ENCODE data around the gene HPS1. TPM values are rescaled to one million over a fixed set of nuclear protein-coding genes. Genes with fewer than 3 reads are reported as not detected.

Gene HPS1
- total and polyA plus RNA-seq, 10 of the 15 experiments (the other 5 are each of a cell fraction or from before 2014, with no cell fraction given), result 27.1 to 138 (median 54.8) TPM

GRCh38 chr10:98367604-98368451 is 78.9 kb downstream of the HPS1 start:
- peaks cover 10% of the 10 kb centered on the region for H3K4me1 ChIP-seq (ENCODE audit: control insufficient read depth, insufficient read depth, low read length)
- no peak for ATAC-seq
- ChIA-PET RAD21 (ENCODE audit: unreplicated experiment) (no interaction called here), POLR2A (no interaction called here), SMC1A (ENCODE audit: uncharacterized antibody, unreplicated experiment) (no interaction called here), CTCF (no interaction called here)
- H3K4me3 ChIP-seq, result no peak overlapping the region
- FAIRE-seq, result no peak
- no peaks in the 10 kb centered on the region for H4K20me1 ChIP-seq (ENCODE audit: control insufficient read depth, insufficient read depth)
- H3K27me3 ChIP-seq (replicated peaks in 1 of 2; ENCODE audit: control insufficient read depth in 2 of 2, insufficient read depth in 2 of 2, low read length in 1 of 2), result no peaks in the 10 kb centered on the region
- H3K9ac ChIP-seq (ENCODE audit: control insufficient read depth, insufficient read depth, low read length), result no peak overlapping the region
- 69% methylated on average over 19 of the region's 19 CpGs for WGBS (ENCODE audit: insufficient coverage, insufficient replicate concordance, low lambda C conversion rate, missing lambda C conversion rate)
- no peaks in the 10 kb centered on the region for H3K9me3 ChIP-seq (replicated peaks; ENCODE audit: control insufficient read depth, insufficient read depth, low read length)
- DNase-seq (ENCODE audit: low read depth, low spot score), result no peak
- no peaks in the 10 kb centered on the region for H3K36me3 ChIP-seq (ENCODE audit: control insufficient read depth in 2 of 2, insufficient read depth in 2 of 2, low read length in 1 of 2)
- in situ Hi-C loops (cut with MboI) (no loop called here), intact Hi-C loops (cut with micrococcal nuclease; ENCODE audit: unreplicated experiment) (no loop called here)
- BruUV-seq (replicated peaks), result no TSS peak
- H3K79me2 ChIP-seq (ENCODE audit: control insufficient read depth, insufficient read depth, low read length), result no peaks in the 10 kb centered on the region
- no peak overlapping the region for H2AFZ ChIP-seq (ENCODE audit: control insufficient read depth, low read depth, low read length)
- no peak overlapping the region for H3K27ac ChIP-seq (ENCODE audit: control insufficient read depth, insufficient read depth)
- H3K4me2 ChIP-seq (ENCODE audit: control insufficient read depth, insufficient read depth), result no peak overlapping the region
- TF ChIP-seq MYC (IDR thresholded peaks at IDR 0.05; ENCODE audit: insufficient read depth, insufficient read length, insufficient replicate concordance, low read length, severe bottlenecking), result no peak
- TF ChIP-seq IRF5 (IDR thresholded peaks at IDR 0.05; ENCODE audit: borderline replicate concordance), result no peak
- no peak for TF ChIP-seq EZH2 (IDR thresholded peaks at IDR 0.05; ENCODE audit: borderline replicate concordance, control insufficient read depth, low read depth, low read length)
- no peak for TF ChIP-seq PML (IDR thresholded peaks at IDR 0.05; ENCODE audit: low read length)
- TF ChIP-seq SREBF1 (IDR thresholded peaks at IDR 0.05; ENCODE audit: low read length), result no peak
- TF ChIP-seq EP300 (IDR thresholded peaks at IDR 0.05; ENCODE audit: borderline replicate concordance in 1 of 2, control insufficient read depth in 1 of 2, low read depth in 2 of 2, low read length in 2 of 2), result no peak
- TF ChIP-seq GATAD2B (conservative IDR thresholded peaks at IDR 0.05; ENCODE audit: low read depth), result no peak
- TF ChIP-seq PKNOX1 (IDR thresholded peaks at IDR 0.05), result no peak
- no peak for TF ChIP-seq IKZF2 (IDR thresholded peaks at IDR 0.05)
- no peak for TF ChIP-seq CREB1 (IDR thresholded peaks at IDR 0.05; ENCODE audit: low read depth)
- no peak for TF ChIP-seq BCLAF1 (IDR thresholded peaks at IDR 0.05)
- TF ChIP-seq PBX3 (IDR thresholded peaks at IDR 0.05; ENCODE audit: insufficient replicate concordance, low read depth, low read length), result no peak
- TF ChIP-seq CTCF (IDR thresholded peaks at IDR 0.05 in 2 of 3, conservative IDR thresholded peaks at IDR 0.05 in 1 of 3; ENCODE audit: control insufficient read depth in 2 of 3, extremely low read depth in 1 of 3, insufficient read depth in 1 of 3, low read depth in 3 of 3, low read length in 3 of 3), result no peak
